ENCODE data around the gene ZNF423. TPM values are rescaled to one million over a fixed set of nuclear protein-coding genes. Genes with fewer than 3 reads are reported as not detected.

ZNF423 gene
- total RNA-seq, 1 experiment from 2014 or later: 0.49 TPM

DNA sequence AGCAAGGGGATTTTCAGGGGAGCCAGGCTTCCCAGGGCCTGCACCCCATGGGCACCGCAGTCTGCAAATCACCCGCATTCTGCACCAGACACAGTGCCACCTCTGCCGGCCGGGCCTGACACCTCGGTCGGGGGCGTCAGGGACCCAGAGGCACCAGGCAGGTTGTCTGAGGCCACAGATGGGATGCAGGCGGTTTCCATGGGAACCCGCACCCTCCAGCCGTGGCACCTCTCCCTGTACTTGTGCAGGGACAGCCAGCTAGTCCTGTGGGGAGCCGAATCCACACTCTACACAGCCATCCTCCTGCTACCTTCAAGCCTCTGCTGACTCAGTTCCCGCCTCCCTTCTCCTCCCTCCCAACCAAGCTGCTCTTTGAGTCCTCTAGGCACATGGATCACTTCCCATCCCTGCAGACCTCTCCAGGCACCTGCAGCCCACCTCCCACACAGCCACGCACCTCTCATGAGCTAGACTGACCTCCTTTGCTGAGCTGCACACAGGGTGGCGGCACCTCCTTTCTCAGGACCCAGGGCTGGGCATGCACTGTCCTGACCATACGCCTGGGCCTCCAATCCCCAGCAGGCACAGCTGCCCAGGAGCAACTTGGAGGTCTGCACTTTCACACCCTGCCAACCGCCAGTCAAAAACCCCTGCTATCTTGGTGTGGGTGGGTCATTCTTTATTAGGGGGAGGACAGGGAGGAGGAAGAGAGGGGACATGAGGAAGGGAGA is 362.9 kb downstream of the ZNF423 start:
- 0 out of 2 replicates have a peak, but pooled peaks have one; percentile 24 for ATAC-seq
- Histone ChIP-seq H3K27me3 (ENCODE audit: control insufficient read depth, insufficient read depth, low read length) (no peaks in the 10 kb centered on the region; the same call in 1 of the 2 replicates), H3K27ac (ENCODE audit: low read length) (no peak overlapping the region), H3K9me3 (ENCODE audit: control insufficient read depth, insufficient read depth, low read depth, low read length) (no peaks in the 10 kb centered on the region), H3K4me3 (ENCODE audit: low read depth in 2 of 2, low read length in 2 of 2) (no peak overlapping the region), H3K4me1 (ENCODE audit: control insufficient read depth, insufficient read depth, low read length) (no peaks in the 10 kb centered on the region), H3K36me3 (ENCODE audit: control insufficient read depth, insufficient read depth, low read length) (no peaks in the 10 kb centered on the region)
- POLR2A ChIA-PET: no interaction called here
- DNase-seq (ENCODE audit: low read depth, low spot score): no peak
- TF ChIP-seq, protein P1, sequence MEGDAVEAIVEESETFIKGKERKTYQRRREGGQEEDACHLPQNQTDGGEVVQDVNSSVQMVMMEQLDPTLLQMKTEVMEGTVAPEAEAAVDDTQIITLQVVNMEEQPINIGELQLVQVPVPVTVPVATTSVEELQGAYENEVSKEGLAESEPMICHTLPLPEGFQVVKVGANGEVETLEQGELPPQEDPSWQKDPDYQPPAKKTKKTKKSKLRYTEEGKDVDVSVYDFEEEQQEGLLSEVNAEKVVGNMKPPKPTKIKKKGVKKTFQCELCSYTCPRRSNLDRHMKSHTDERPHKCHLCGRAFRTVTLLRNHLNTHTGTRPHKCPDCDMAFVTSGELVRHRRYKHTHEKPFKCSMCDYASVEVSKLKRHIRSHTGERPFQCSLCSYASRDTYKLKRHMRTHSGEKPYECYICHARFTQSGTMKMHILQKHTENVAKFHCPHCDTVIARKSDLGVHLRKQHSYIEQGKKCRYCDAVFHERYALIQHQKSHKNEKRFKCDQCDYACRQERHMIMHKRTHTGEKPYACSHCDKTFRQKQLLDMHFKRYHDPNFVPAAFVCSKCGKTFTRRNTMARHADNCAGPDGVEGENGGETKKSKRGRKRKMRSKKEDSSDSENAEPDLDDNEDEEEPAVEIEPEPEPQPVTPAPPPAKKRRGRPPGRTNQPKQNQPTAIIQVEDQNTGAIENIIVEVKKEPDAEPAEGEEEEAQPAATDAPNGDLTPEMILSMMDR (IDR thresholded peaks at IDR 0.05): no peak
- TF ChIP-seq TCF7L2 (IDR thresholded peaks at IDR 0.05; ENCODE audit: low read depth, low read length) (no peak), SIN3A (IDR thresholded peaks at IDR 0.05; ENCODE audit: borderline replicate concordance, insufficient read depth, low read depth, low read length) (no peak)
- intact Hi-C loops (cut with micrococcal nuclease; ENCODE audit: unreplicated experiment) (loop anchor here (5.0 kb wide), 1 partner anchor 99 kb away; no protein-coding TSS in a partner anchor), in situ Hi-C loops (cut with HindIII; ENCODE audit: low pct_unique_long_range_greater_than_20kb, low sequenced_read_pairs) (no loop called here)
- CTCF ChIA-PET: interaction anchor here (0.6 to 1.0 kb wide), 2 partner anchors 139 to 210 kb away, joined by 3 read pairs; no protein-coding TSS in a partner anchor
- BruUV-seq (replicated peaks): no TSS peak

DNA sequence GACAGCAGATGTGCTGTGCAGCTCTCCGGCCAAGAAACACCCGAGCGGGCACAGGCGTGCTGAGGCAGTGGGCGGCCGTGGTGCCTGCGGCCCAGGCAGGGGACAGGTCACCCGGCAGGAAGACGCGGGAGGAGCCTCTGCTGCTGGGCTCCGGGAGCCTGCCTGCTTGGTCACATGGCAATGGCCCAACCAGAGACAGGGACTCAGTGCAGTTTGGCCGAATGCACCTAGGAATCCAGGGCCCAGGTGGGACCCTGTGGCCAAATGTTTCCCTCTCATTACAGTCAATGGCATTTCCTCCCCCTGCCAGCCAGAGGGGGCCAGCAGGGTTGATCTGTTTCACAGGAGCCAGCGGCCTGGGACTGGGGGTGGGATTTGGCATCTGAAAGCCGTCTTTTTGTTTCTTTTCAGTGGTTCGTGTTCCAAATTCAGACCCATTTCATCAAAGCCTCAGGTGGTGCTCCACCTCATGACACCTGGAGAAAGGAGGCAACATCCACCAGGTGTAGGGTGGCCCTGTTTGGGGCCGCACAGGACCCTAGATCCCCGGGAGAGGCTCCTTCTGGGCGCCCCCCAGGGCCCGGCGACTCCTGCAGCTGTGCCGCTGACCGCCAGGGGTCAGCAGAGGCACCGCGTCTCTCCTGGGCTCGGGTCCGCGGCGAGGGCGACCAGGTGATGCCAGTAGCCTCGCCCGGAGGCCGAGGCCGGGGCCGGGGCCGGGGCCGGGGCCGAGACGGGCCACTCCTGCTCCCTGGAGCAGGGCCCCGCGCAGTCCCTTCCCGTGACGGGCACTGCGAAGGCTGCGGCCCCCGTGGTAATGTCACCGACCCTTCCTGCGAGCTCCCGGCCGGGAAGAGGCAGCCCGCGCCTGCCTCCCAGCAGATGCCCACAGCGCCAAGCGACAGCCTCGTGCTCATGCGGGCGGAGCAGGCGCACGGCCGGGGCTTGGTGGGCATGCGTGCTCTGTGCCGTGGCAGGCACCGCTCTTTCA is 363.8 kb downstream of the ZNF423 start:
- in situ Hi-C loops (cut with HindIII; ENCODE audit: low pct_unique_long_range_greater_than_20kb, low sequenced_read_pairs): no loop called here
- ChIA-PET CTCF (interaction anchor here (0.6 to 0.7 kb wide), 3 partner anchors 32 to 385 kb away, joined by 3 read pairs; no protein-coding TSS in a partner anchor), POLR2A (no interaction called here)
- TF ChIP-seq, protein P1 (IDR thresholded peaks at IDR 0.05): peak; percentile 93
- TF ChIP-seq TCF7L2 (IDR thresholded peaks at IDR 0.05; ENCODE audit: low read depth, low read length): no peak
- TF ChIP-seq POLR2AphosphoS5 (IDR thresholded peaks at IDR 0.05; ENCODE audit: low read depth, low read length): no peak
- TF ChIP-seq SIN3A (IDR thresholded peaks at IDR 0.05; ENCODE audit: borderline replicate concordance, insufficient read depth, low read depth, low read length): no peak
- peak overlapping the region in 1 of 2 experiments; percentile 11; a peak in 1 of 4 replicates for H3K4me3 ChIP-seq (ENCODE audit: low read depth in 2 of 2, low read length in 2 of 2)
- H3K36me3 ChIP-seq (ENCODE audit: control insufficient read depth, insufficient read depth, low read length): no peaks in the 10 kb centered on the region
- no peaks in the 10 kb centered on the region for H3K9me3 ChIP-seq (ENCODE audit: control insufficient read depth, insufficient read depth, low read depth, low read length)
- no peaks in the 10 kb centered on the region; the same call in 1 of the 2 replicates for H3K27me3 ChIP-seq (ENCODE audit: control insufficient read depth, insufficient read depth, low read length)
- DNase-seq (ENCODE audit: low read depth, low spot score) (no peak), ATAC-seq (peak; percentile 86)
- no peak overlapping the region for H3K27ac ChIP-seq (ENCODE audit: low read length)
- BruUV-seq (replicated peaks): no TSS peak
- intact Hi-C loops (cut with micrococcal nuclease; ENCODE audit: unreplicated experiment): loop anchor here (5.0 kb wide), 1 partner anchor 100 kb away; no protein-coding TSS in a partner anchor
- H3K4me1 ChIP-seq (ENCODE audit: control insufficient read depth, insufficient read depth, low read length): no peaks in the 10 kb centered on the region
